T47D (cell line): ENCODE measurements around the gene RPA1.
"Not testable (repeated sequence)": the region's sequence is repeated elsewhere in the genome, so short reads cannot be mapped to it uniquely, and the experiment has no call there.

ENCODE experiments used
- DNase-seq, 2 experiments: peaks; one replicate each; pipeline versions ENCODE4 v3.0.0 to v3.0.0-alpha.2; 2011 to 2012; ENCODE audit warnings: low read depth in 1 of 2, low spot score in 1 of 2
- JUND ChIP-seq: IDR thresholded peaks from 2 replicates; pipeline ENCODE4 v1.6.1; 2012; ENCODE audit warnings: low read depth
- in situ Hi-C: cut with HindIII; loops from 2 replicates; pipeline ENCODE4 v1.10.0; 2016; ENCODE audit warnings: low sequenced_read_pairs, low pct_unique_long_range_greater_than_20kb

Gene RPA1

GRCh38 chr17:1872976-1873375 lies 43.2 kb downstream of the RPA1 start:
- in situ Hi-C loops = no loop called here
- TF ChIP-seq JUND = no peak
- DNase-seq = no peak

- TF ChIP-seq JUND = no peak
- no peak for DNase-seq
- in situ Hi-C loops = no loop called here
Observed at GRCh38 chr17:1873418-1873817, 43.6 kb downstream of the RPA1 start.

GRCh38 chr17:1875597-1875996 lies 45.8 kb downstream of the RPA1 start:
- TF ChIP-seq JUND = no peak
- no peak for DNase-seq
- in situ Hi-C loops = no loop called here

- DNase-seq = no peak
- no peak for TF ChIP-seq JUND
- in situ Hi-C loops = no loop called here
Observed at GRCh38 chr17:1878419-1879121, 48.8 kb downstream of the RPA1 start.

- no peak for DNase-seq
- in situ Hi-C loops = no loop called here
- no peak for TF ChIP-seq JUND
Observed at GRCh38 chr17:1880851-1881630, 51.2 kb downstream of the RPA1 start.

- peak in 1 of 2 experiments; percentile 51 for DNase-seq
- in situ Hi-C loops = no loop called here
- TF ChIP-seq JUND = no peak
Observed at GRCh38 chr17:1882836-1883235, 53.0 kb downstream of the RPA1 start.

GRCh38 chr17:1883536-1883935 lies 53.7 kb downstream of the RPA1 start:
- in situ Hi-C loops = no loop called here
- no peak for TF ChIP-seq JUND
- DNase-seq = no peak

- in situ Hi-C loops = no loop called here
- DNase-seq = no peak
- TF ChIP-seq JUND = no peak
Observed at GRCh38 chr17:1888741-1889140, 58.9 kb downstream of the RPA1 start.

- DNase-seq = no peak
- TF ChIP-seq JUND = no peak
- in situ Hi-C loops = no loop called here
Observed at GRCh38 chr17:1890758-1891450, 61.1 kb downstream of the RPA1 start.

GRCh38 chr17:1894753-1895339 lies 65.0 kb downstream of the RPA1 start:
- in situ Hi-C loops = no loop called here
- DNase-seq = no peak
- TF ChIP-seq JUND = no peak

GRCh38 chr17:1895479-1895878 lies 65.7 kb downstream of the RPA1 start:
- in situ Hi-C loops, DNase-seq: not testable (repeated sequence)

GRCh38 chr17:1896243-1897104 lies 66.7 kb downstream of the RPA1 start:
- no peak for TF ChIP-seq JUND
- in situ Hi-C loops = no loop called here
- DNase-seq = no peak
